CD4-positive, alpha-beta T cell treated with Interleukin-2 at 100 ng/mL for 4 hours (primary cell): ENCODE data around the gene KIF2C.
"Not testable (repeated sequence)": the region's sequence is repeated elsewhere in the genome, so short reads cannot be mapped to it uniquely, and the experiment has no call there.

Source experiments
- DNase-seq: peaks from one replicate; pipeline ENCODE4 v3.0.0-alpha.2; 2020; ENCODE audit warnings: low spot score

The KIF2C gene

GRCh38 chr1:44739307-44740178 is at the start of gene KIF2C:
Gene KIF2C (plus strand): TSS chr1:44739837. CDS start chr1:44739933, 96 bp downstream.
- peak; percentile 96 for DNase-seq

GRCh38 chr1:44693159-44693558 is 46.5 kb upstream of the KIF2C start:
- no peak for DNase-seq

GRCh38 chr1:44693900-44694299 is 45.7 kb upstream of the KIF2C start:
- no peak for DNase-seq

- DNase-seq: no peak
Measured at GRCh38 chr1:44694863-44695478, 44.7 kb upstream of the KIF2C start.

- DNase-seq: no peak
Measured at GRCh38 chr1:44695671-44696070, 44.0 kb upstream of the KIF2C start.

GRCh38 chr1:44696101-44696500 is 43.5 kb upstream of the KIF2C start:
- DNase-seq: no peak

DNA sequence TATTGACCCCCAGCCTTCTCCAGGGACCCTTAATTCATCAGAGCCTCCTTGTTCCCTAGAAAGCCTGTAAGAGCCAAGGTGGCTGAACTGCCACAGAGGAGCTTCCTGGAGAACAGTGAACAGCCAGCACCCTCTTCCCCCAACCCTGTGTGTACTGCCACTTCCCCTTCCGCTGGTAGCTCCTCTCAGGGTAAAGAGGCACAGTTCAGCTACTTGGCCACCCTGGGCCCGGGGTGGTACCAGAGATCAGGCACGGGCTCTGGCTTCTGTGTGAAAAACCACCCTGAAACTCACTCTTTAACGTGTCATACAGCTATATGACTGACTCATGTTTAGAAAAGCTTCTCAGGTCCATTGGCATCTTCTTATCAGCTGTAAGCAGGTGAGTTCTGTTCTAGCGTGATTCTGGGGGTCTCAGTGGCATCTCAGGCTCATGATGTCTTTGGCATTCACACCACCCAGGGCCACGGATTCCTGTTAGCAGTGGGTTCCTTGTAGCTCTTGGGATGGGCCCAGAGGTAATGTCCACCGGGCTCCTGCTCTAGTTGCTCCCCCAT is 42.8 kb upstream of the KIF2C start:
- peak; percentile 32 for DNase-seq

- no peak for DNase-seq
Measured at GRCh38 chr1:44698138-44698537, 41.5 kb upstream of the KIF2C start.

GRCh38 chr1:44699375-44699774 is 40.3 kb upstream of the KIF2C start:
- DNase-seq: not testable (repeated sequence)

GRCh38 chr1:44700573-44700972 is 39.1 kb upstream of the KIF2C start:
- no peak for DNase-seq

- no peak for DNase-seq
Measured at GRCh38 chr1:44701141-44701573, 38.5 kb upstream of the KIF2C start.

- no peak for DNase-seq
Measured at GRCh38 chr1:44705470-44705869, 34.2 kb upstream of the KIF2C start.

GRCh38 chr1:44705938-44706337 is 33.7 kb upstream of the KIF2C start:
- no peak for DNase-seq

DNA sequence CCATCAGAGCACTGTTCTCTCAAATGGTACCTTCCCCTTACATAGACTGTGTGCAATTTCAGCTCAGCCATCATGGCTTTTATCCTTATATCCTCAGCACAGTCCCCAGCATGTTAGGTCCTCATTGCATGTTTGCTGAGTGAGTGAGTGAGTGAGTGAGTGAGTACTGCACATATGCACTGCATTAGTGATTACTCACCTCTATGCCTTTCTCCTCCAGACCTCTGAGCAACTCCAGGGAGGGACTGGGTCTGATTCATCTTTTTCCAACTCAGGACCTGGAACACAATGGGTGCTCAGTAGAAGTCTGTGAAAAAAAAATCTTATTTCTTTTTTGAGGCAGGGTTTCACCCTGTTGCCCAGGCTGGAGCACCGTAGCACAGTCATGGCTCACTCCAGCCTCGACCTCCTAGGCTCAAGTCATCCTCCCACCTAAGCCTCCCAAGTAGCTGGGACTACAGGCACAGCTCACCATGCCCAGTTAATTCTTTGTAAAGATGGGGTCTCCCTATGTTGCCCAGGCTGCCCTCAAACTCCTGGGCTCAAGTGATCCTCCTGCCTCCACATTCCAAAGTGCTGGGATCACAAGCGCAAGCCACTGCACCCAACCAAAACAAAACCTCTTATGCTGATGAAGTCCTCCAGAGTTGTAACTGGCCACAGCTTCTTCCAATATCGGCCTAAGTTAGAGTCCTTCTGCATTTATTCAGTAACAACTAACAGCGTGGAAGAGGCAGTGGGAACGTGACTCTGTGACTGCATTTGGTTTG is 32.3 kb upstream of the KIF2C start:
- DNase-seq: no peak

GRCh38 chr1:44707959-44708831 is 31.4 kb upstream of the KIF2C start:
- DNase-seq: peak; percentile 65

GRCh38 chr1:44713321-44713781 is 26.3 kb upstream of the KIF2C start:
- DNase-seq: no peak

GRCh38 chr1:44714532-44714931 is 25.1 kb upstream of the KIF2C start:
- no peak for DNase-seq

DNA sequence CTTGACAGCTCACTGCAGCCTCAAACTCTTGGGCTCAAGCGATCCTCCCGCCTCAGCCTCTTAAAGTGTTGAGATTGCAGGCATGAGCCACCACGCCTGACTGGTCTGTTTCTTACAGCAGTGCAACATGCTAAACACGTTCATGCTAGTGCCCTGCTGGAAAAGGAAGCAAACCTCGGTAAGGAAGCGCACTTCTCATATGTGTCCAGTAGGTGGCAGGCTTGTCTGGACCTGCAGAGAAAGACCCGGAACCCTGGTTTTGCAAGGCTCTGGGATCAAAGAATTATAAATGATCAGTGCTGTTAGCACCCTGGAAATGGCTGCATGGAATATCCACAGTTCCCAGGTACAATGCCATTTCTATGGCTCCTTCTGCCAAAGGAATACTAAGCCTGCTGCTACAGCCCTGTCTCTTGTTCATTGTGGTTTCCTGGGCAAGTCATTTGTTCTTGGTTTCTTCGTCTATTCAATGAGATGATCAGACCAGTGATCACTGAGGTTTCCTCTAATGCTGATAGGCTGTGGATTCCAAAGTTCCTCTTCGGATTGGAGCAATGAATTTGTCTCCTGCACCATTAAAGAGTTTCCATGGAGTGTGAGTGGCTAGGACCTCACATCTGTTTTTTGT is 24.6 kb upstream of the KIF2C start:
- DNase-seq: peak; percentile 81

DNA sequence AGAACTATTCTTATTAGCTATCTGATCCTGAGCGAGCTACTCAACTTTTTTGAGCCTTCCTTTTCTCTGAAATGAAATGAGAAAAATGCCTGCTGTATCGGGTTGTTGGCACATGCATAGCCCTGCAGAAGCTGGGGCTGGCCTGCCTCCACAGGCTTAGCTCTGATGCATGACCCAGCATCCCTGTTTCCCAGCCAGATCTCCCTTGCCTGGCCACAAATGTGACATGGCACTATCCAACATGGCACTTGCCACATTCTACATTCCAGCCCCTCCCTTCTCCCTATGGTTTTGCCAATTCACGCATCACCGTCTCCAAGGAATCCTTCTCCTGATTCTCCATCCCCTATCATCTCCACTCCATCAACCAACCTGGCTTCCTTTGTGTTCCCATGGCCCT is 22.5 kb upstream of the KIF2C start:
- no peak for DNase-seq

GRCh38 chr1:44717653-44718052 is 22.0 kb upstream of the KIF2C start:
- DNase-seq: no peak

- DNase-seq: no peak
Measured at GRCh38 chr1:44718091-44718490, 21.5 kb upstream of the KIF2C start.
